Adrenal gland (tissue), 19 donors: ENCODE data around the gene OR6C75. TPM values are rescaled to one million over a fixed set of nuclear protein-coding genes. Genes with fewer than 3 reads are reported as not detected.
"Not testable (repeated sequence)": the region's sequence is repeated elsewhere in the genome, so short reads cannot be mapped to it uniquely, and the experiment has no call there.

Source experiments
- DNase-seq, 7 donors: peaks; one replicate each; pipeline ENCODE4 v3.0.0-alpha.2; 2019 to 2020
- H3K27ac ChIP-seq, 5 donors: fragments of 200-600 bp; sonication (generic) in 4 of 5; 1 replicate in 3 of 5; 2 replicates in 2 of 5; pipeline versions ENCODE4 v1.5.1 to v1.8.0; 2016 to 2020; ENCODE audit warnings: mild to moderate bottlenecking in 1 of 5
- H3K27me3 ChIP-seq: fragments of 200-600 bp; 2 replicates; pipeline ENCODE4 v1.8.0; 2021
- H3K36me3 ChIP-seq, 2 donors: fragments of 200-600 bp; replicated peaks in 1 of 2; 1 replicate in 1 of 2; 2 replicates in 1 of 2; pipeline versions ENCODE4 v1.5.1 to v1.8.0; 2018 to 2022
- H3K4me1 ChIP-seq, 2 donors: fragments of 200-600 bp; replicated peaks in 1 of 2; 1 replicate in 1 of 2; 2 replicates in 1 of 2; pipeline versions ENCODE4 v1.5.1 to v1.8.0; 2018 to 2021
- H3K4me3 ChIP-seq, 4 donors: fragments of 200-600 bp; sonication (generic) in 3 of 4; one replicate each; pipeline ENCODE4 v1.5.1; 2016 to 2018
- H3K9me3 ChIP-seq, 3 donors: fragments of 200-600 bp; sonication (generic) in 1 of 3; replicated peaks in 1 of 3; 1 replicate in 2 of 3; 2 replicates in 1 of 3; pipeline versions ENCODE4 v1.5.1 to v1.8.0; 2016 to 2021
- CTCF ChIP-seq, 6 experiments: fragments of 450-650 bp in 4 of 6; fragments of 200-600 bp in 2 of 6; sonication (generic) in 1 of 6; IDR thresholded peaks; 1 replicate in 5 of 6; 2 replicates in 1 of 6; pipeline versions ENCODE4 v1.5.1 to v1.8.0; 2016 to 2021; ENCODE audit warnings: antibody characterized with exemption in 6 of 6, mild to moderate bottlenecking in 2 of 6, moderate library complexity in 1 of 6
- POLR2A ChIP-seq, 2 donors: fragments of 450-650 bp; IDR thresholded peaks; one replicate each; pipeline ENCODE4 v1.6.1; 2017; ENCODE audit warnings: antibody characterized with exemption in 2 of 2, mild to moderate bottlenecking in 2 of 2, moderate library complexity in 1 of 2
- WGBS, 4 donors: extraction: QIAGEN DNeasy Blood & Tissue Kit in 2 of 4; methylation state at CpG; one replicate each; pipeline versions ENCODE4 v1.1.5 to v1.1.7; 2013 to 2017; 5-methylcytosine and 5-hydroxymethylcytosine counted together
- intact Hi-C, 2 donors: fragments of 100-400 bp; cut with DNase I; formaldehyde crosslinking; loops; one replicate each; pipeline versions ENCODE4 v1.14.1 to v1.15.0; 2022 to 2023
- long read RNA-seq, 10 donors: library from polyadenylated mRNA in 3 of 10; unstranded in 2 of 10; stranded (forward) in 1 of 10; transcript quantifications; one replicate each; pipeline ENCODE4 v2.0.0 and lab custom pipeline, GENCODE V29; 2021 to 2026
- polyA plus RNA-seq, 3 donors: library from polyadenylated mRNA; stranded (reverse); fragments of 200-250 nt in 2 of 3; fragments of 350-450 nt in 1 of 3; fragmentation: Illumina TruSeq in 1 of 3; extraction: RNeasy Lipid Tissue Mini Kit (QIAGEN cat#74804) in 1 of 3; gene quantifications; one replicate each; pipeline ENCODE4 v1.2.3, GENCODE V29; 2013 to 2014
- total RNA-seq, 9 donors: library from RNA; depleted of rRNA in 4 of 9; stranded (reverse); fragments of >200 nt in 4 of 9; fragments of 120-200 nt in 1 of 9; fragmentation: NEBNext Ultra II Directional in 1 of 9; extraction: Animal tissue kit (Norgen Biotek cat#: 25700) in 1 of 9; gene quantifications; one replicate each; pipeline versions ENCODE4 v1.1.0 to v1.2.4, GENCODE V29; 2013 to 2023
- donor health status: healthy with polysubstance abuse.
- donor health status: Bipolar disorder and iron deficiency.
- donor health status: DM: yes; HTN: yes; CAD: no.
- donor health status: DM: no; HTN: no; CAD: no.
- donor health status: DM: no; HTN: no; CAD: no.
- donor health status: DM: yes; HTN: yes; CAD: no.

Gene OR6C75
- total RNA-seq: not detected
- not detected for polyA plus RNA-seq
- long read RNA-seq, donor 1: 0 reads
- long read RNA-seq, donor 2: 0 reads
- long read RNA-seq, donor 3: 0 reads
- long read RNA-seq, donor 4: 0 reads
- long read RNA-seq, donor 5: 0 reads
- long read RNA-seq, donor 6: 0 reads
- long read RNA-seq, donor 7: 0 reads
- long read RNA-seq, donor 8: 0 reads
- long read RNA-seq, donor 9: 0 reads
- long read RNA-seq, donor 10: 0 reads

DNA sequence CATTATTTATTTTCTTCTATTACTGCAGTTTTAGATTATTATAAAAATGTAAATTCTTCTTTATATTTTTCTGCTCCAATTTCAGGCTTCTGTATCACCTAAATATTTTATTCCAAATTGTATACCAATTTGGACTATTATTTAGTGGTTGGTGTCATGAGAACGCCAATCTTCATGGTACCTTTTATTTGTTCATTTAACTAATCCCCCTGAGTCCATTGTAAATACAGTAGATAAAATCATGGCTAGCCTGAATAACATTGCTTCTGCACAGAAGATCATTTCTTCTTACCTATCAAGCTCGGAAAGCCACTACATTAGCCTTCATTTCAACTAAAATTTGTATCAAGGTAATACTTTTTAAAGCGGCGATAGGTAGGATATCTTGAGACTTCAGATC, at the start of gene OR6C75:
TSS of gene OR6C75 (plus strand) at position 301 of the 400 bp plus-strand sequence. CDS start 2,136 bp downstream, outside the sequence.
- Histone ChIP-seq H3K4me1 (no peaks in the 10 kb centered on the region), H3K36me3 (no peaks in the 10 kb centered on the region), H3K4me3 (no peak within 1 kb of the TSS), H3K27ac (no peak within 1 kb of the TSS), H3K27me3 (no peaks in the 10 kb centered on the region), H3K9me3 (no peaks in the 10 kb centered on the region)
- no peak for DNase-seq
- intact Hi-C loops: no loop called here
- TF ChIP-seq POLR2A (IDR thresholded peaks at IDR 0.05) (no peak), CTCF (IDR thresholded peaks at IDR 0.05) (no peak)
- WGBS, 4 donors: 83 to 88% (median 84%) methylated on average over 4 of the region's 4 CpGs

DNA sequence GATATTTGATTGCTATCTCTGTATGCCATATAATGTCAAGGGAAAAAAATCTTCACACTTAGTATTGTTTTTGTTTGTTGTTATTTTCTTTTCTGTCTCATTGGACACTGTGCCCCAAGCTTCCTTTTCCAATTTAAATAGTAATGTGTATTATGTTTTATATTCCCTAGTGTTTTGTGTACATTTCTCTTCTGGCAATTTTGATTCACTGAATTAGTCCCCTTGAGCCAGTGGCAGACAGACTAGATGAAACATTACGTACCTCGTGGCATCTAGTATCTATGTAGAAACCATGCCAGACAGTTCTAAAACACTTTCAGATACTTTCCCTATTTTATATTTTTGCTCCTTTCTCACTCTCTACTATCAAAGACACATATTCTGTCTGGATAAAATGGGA, 48.7 kb upstream of the OR6C75 start, which contains the start of gene OR6C1:
TSS of gene OR6C1 (plus strand) at position 301 of the 400 bp plus-strand sequence. CDS start 6,257 bp downstream, outside the sequence.
- 70 to 81% (median 76%) methylated on average over 2 of the region's 2 CpGs for WGBS, 4 donors
- no peak for DNase-seq
- intact Hi-C loops: no loop called here
- Histone ChIP-seq H3K27me3 (no peaks in the 10 kb centered on the region), H3K4me1 (no peaks in the 10 kb centered on the region), H3K36me3 (no peaks in the 10 kb centered on the region), H3K4me3 (no peak within 1 kb of the TSS), H3K27ac (no peak within 1 kb of the TSS), H3K9me3 (no peaks in the 10 kb centered on the region)
- TF ChIP-seq POLR2A (IDR thresholded peaks at IDR 0.05) (no peak), CTCF (IDR thresholded peaks at IDR 0.05) (no peak)

GRCh38 chr12:55320201-55320600, 42.6 kb upstream of the OR6C75 start:
- no peak overlapping the region for H3K4me3 ChIP-seq
- 67 to 83% (median 75%) methylated on average over 4 of the region's 4 CpGs for WGBS, 4 donors
- intact Hi-C loops: no loop called here
- no peak overlapping the region for H3K27ac ChIP-seq
- no peaks in the 10 kb centered on the region for H3K4me1 ChIP-seq
- DNase-seq: no peak
- H3K27me3 ChIP-seq: no peaks in the 10 kb centered on the region
- TF ChIP-seq CTCF (IDR thresholded peaks at IDR 0.05) (no peak), POLR2A (IDR thresholded peaks at IDR 0.05) (no peak)
- no peaks in the 10 kb centered on the region for H3K36me3 ChIP-seq
- H3K9me3 ChIP-seq: no peaks in the 10 kb centered on the region

DNA sequence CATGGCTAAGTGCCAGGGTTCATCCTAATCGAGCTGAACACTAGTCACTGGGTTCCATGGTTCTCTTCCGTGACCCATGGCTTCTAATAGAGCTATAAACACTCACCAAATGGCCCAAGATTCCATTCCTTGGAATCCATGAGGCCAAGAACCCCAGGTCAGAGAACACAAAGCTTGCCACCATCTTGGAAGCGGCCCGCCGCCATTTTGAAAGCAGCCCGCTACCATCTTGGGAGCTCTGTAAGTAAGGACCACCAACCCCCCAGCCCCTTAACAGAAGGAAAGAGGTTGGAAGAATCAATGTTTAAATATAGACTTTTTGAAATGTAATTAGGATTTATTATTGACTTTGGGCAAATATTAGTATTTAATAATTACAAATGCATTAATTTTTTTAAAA, 37.0 kb upstream of the OR6C75 start:
- H3K9me3 ChIP-seq, H3K27me3 ChIP-seq, H3K36me3 ChIP-seq, DNase-seq, H3K4me3 ChIP-seq, intact Hi-C loops, H3K27ac ChIP-seq, H3K4me1 ChIP-seq: not testable (repeated sequence)
- 88 to 93% (median 91%) methylated on average over 6 of the region's 6 CpGs for WGBS, 4 donors

DNA sequence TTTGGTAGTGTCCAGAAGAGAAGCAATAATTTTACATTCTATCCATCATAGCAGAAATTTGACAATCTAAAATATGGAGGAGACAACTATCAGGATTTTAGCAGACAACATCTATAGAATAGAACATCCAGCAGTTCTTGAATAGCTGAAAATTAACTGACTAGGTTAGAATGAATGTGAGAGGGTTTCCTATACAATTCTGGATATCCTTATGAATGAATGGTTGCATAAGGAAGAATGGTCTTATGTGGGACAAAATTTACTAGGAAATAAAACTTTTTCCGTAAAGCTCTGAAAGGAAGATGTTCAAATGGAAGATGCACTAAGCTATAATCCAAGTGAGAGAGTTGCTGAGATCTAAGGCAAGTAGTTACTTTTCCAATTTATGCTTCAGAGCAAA, 32.3 kb upstream of the OR6C75 start, which contains the start of gene OR6C3:
TSS of gene OR6C3 (plus strand) at position 301 of the 400 bp plus-strand sequence. CDS start 955 bp downstream, outside the sequence.
- no peak within 1 kb of the TSS for H3K27ac ChIP-seq
- DNase-seq: no peak
- TF ChIP-seq CTCF (IDR thresholded peaks at IDR 0.05): no peak
- TF ChIP-seq POLR2A (IDR thresholded peaks at IDR 0.05): no peak
- no peaks in the 10 kb centered on the region for H3K9me3 ChIP-seq
- no peak within 1 kb of the TSS for H3K4me3 ChIP-seq
- WGBS, 4 donors: 87 to 98% (median 91%) methylated on average over 1 of the region's 1 CpG
- H3K36me3 ChIP-seq: no peaks in the 10 kb centered on the region
- no peaks in the 10 kb centered on the region for H3K27me3 ChIP-seq
- intact Hi-C loops: no loop called here
- H3K4me1 ChIP-seq: no peaks in the 10 kb centered on the region
